Body of pancreas (tissue), 4 donors: Measurements from ENCODE around the gene LRFN4. TPM values are rescaled to one million over a fixed set of nuclear protein-coding genes. Genes with fewer than 3 reads are reported as not detected.
"Not testable (repeated sequence)": the region's sequence is repeated elsewhere in the genome, so short reads cannot be mapped to it uniquely, and the experiment has no call there.

Experiments
- ATAC-seq: fragments of 150-250 bp; one replicate; pipeline ENCODE4 v1.9.1; 2016
- DNase-seq, 4 donors: peaks; one replicate each; pipeline ENCODE4 v3.0.0-alpha.2; 2019
- H3K27ac ChIP-seq, 4 donors: fragments of 200-600 bp; sonication (generic); 1 replicate in 3 of 4; 2 replicates in 1 of 4; pipeline versions ENCODE4 v1.5.1 to v1.6.1; 2016 to 2019; ENCODE audit warnings: mild to moderate bottlenecking in 1 of 4, mixed read lengths in 1 of 4, moderate library complexity in 1 of 4
- H3K27me3 ChIP-seq, 2 donors: fragments of 200-600 bp; sonication (generic); one replicate each; pipeline ENCODE4 v1.6.0; 2016; ENCODE audit warnings: mild to moderate bottlenecking in 1 of 2
- H3K36me3 ChIP-seq, 2 donors: fragments of 200-600 bp; sonication (generic); replicated peaks in 1 of 2; 2 replicates each; pipeline ENCODE4 v1.5.1; 2016; ENCODE audit warnings: low read depth in 2 of 2; ENCODE audit not compliant: insufficient read depth in 1 of 2
- H3K4me1 ChIP-seq: fragments of 200-600 bp; sonication (generic); one replicate; pipeline ENCODE4 v1.6.0; 2016
- H3K4me3 ChIP-seq, 2 donors: fragments of 200-600 bp; sonication (generic); 1 replicate in 1 of 2; 2 replicates in 1 of 2; pipeline ENCODE4 v1.5.1; 2016 to 2019
- H3K9me3 ChIP-seq, 3 donors: fragments of 200-600 bp; sonication (generic); 1 replicate in 2 of 3; 2 replicates in 1 of 3; pipeline ENCODE4 v1.5.1; 2016
- POLR2A ChIP-seq, 3 donors: fragments of 450-650 bp; IDR thresholded peaks; one replicate each; pipeline ENCODE4 v1.6.1; 2016; ENCODE audit warnings: antibody characterized with exemption in 3 of 3, mild to moderate bottlenecking in 2 of 3
- WGBS, 2 donors: methylation state at CpG; one replicate each; pipeline ENCODE4 v1.1.5; 2017; 5-methylcytosine and 5-hydroxymethylcytosine counted together
- intact Hi-C: fragments of 100-400 bp; cut with DNase I; formaldehyde crosslinking; loops from one replicate; pipeline ENCODE4 v1.15.1; 2023
- total RNA-seq, 2 donors: library from RNA; depleted of rRNA; stranded (reverse); fragments of >200 nt; gene quantifications; one replicate each; pipeline ENCODE4 v1.1.0, GENCODE V29; 2016
- TF ChIP-seq, protein P1 (sequence below), 7 experiments: fragments of 450-650 bp in 4 of 7; fragments of 200-600 bp in 3 of 7; sonication (generic) in 3 of 7; IDR thresholded peaks; one replicate each; pipeline ENCODE4 v1.5.1; 2016 to 2019; ENCODE audit warnings: antibody characterized with exemption in 7 of 7

The LRFN4 gene
- total RNA-seq, 2 donors from 2014 or later: 2.3 to 3.0 TPM

DNA sequence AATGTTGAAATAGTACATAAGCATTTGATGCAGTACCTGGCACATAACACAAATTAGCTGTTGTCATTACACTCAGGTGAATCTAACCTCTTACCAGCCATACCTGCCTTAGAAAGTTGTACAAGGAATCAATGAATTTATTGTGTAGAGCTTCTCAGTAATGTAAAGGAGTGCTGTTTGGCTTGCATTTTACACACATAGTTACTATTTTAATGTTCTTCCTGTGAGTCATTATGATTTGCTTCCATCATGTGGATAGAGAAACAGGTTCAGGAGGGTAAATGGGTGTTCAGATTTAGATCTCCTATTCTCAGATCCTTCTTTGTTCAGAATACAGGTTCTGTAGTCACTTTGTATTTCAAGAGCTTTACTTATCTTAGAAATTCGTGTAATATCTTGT, 41.2 kb upstream of the LRFN4 start:
- no peaks in the 10 kb centered on the region for H3K27me3 ChIP-seq
- no peaks in the 10 kb centered on the region for H3K9me3 ChIP-seq
- H3K4me1 ChIP-seq: no peaks in the 10 kb centered on the region
- H3K36me3 ChIP-seq: no peaks in the 10 kb centered on the region
- 41 to 67% methylated on average over 1 of the region's 1 CpG for WGBS, 2 donors
- no peak for ATAC-seq
- no peak overlapping the region for H3K4me3 ChIP-seq
- intact Hi-C loops: no loop called here
- H3K27ac ChIP-seq: no peak overlapping the region
- TF ChIP-seq, protein P1, sequence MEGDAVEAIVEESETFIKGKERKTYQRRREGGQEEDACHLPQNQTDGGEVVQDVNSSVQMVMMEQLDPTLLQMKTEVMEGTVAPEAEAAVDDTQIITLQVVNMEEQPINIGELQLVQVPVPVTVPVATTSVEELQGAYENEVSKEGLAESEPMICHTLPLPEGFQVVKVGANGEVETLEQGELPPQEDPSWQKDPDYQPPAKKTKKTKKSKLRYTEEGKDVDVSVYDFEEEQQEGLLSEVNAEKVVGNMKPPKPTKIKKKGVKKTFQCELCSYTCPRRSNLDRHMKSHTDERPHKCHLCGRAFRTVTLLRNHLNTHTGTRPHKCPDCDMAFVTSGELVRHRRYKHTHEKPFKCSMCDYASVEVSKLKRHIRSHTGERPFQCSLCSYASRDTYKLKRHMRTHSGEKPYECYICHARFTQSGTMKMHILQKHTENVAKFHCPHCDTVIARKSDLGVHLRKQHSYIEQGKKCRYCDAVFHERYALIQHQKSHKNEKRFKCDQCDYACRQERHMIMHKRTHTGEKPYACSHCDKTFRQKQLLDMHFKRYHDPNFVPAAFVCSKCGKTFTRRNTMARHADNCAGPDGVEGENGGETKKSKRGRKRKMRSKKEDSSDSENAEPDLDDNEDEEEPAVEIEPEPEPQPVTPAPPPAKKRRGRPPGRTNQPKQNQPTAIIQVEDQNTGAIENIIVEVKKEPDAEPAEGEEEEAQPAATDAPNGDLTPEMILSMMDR (IDR thresholded peaks at IDR 0.05): no peak
- DNase-seq: no peak

DNA sequence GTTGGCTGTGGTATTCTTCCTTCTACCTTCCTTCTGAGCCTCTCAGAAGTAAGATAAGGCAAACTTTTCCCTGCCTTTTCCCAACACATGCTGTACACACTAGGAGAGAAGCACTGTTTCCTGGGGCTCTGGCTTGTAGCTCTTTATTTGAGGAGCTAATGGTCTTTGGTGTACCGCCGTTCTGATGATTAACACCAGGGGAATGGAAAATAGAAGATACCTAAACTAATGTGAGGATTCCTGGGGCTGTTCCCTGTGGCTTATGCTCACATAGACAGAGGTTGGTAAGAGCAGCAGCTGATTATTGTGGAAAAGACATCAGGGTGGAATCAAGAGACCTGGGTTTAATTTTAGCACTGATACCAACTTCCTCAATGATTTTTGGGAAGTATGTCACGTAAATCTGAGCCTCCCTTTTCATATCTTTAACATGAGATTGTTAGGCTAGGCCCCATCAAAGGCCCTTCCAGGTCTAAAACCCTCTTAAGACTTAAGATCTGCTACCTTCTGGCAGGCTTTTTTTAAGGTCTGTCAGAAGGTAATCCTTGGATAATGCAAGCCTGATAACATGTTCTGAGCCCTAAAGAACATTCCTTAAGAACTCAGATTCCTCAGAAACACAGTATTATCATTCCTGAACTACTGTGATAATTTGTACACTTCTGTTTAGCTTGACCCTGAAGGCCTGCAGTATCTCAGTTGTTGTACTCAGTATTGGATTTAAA, 38.5 kb upstream of the LRFN4 start:
- Histone ChIP-seq H3K27ac (no peak overlapping the region), H3K4me3 (no peak overlapping the region), H3K36me3 (no peaks in the 10 kb centered on the region), H3K27me3 (no peaks in the 10 kb centered on the region), H3K9me3 (no peaks in the 10 kb centered on the region), H3K4me1 (no peaks in the 10 kb centered on the region)
- ATAC-seq: no peak
- WGBS, 2 donors: 79 to 82% methylated on average over 3 of the region's 3 CpGs
- no peak for DNase-seq
- TF ChIP-seq POLR2A (IDR thresholded peaks at IDR 0.05): no peak
- TF ChIP-seq, protein P1 (IDR thresholded peaks at IDR 0.05): no peak
- intact Hi-C loops: no loop called here

DNA sequence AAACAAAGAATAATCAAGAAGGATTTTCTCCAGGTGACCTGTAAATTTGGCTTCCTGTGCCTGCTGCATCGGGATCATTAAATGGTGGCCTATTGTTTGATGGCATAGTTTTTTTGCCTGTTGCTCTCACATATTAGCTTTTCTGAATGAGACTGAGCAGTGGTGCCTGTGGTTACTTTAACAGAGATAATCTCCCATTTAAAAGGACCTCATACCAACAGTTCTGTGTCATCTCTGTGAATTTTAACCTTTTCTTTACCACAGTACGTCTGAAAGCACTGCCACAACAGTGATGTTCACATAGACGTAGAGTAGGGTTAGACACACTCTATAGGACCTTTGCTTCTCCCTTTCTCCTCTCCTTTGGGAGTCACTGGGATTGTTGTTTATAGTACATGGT, 36.5 kb upstream of the LRFN4 start:
- no peak overlapping the region for H3K27ac ChIP-seq
- no peak overlapping the region for H3K4me3 ChIP-seq
- DNase-seq (no peak), ATAC-seq (no peak)
- intact Hi-C loops: no loop called here
- no peaks in the 10 kb centered on the region for H3K9me3 ChIP-seq
- 77 to 82% methylated on average over 3 of the region's 3 CpGs for WGBS, 2 donors
- TF ChIP-seq, protein P1 (IDR thresholded peaks at IDR 0.05): no peak
- no peak for TF ChIP-seq POLR2A (IDR thresholded peaks at IDR 0.05)
- H3K36me3 ChIP-seq: no peaks in the 10 kb centered on the region
- no peaks in the 10 kb centered on the region for H3K27me3 ChIP-seq
- no peaks in the 10 kb centered on the region for H3K4me1 ChIP-seq

- no peak for DNase-seq
- TF ChIP-seq, protein P1 (IDR thresholded peaks at IDR 0.05): no peak
- no peak for TF ChIP-seq POLR2A (IDR thresholded peaks at IDR 0.05)
- no peak overlapping the region for H3K27ac ChIP-seq
- H3K4me1 ChIP-seq: no peaks in the 10 kb centered on the region
- no peaks in the 10 kb centered on the region for H3K9me3 ChIP-seq
- H3K36me3 ChIP-seq: no peaks in the 10 kb centered on the region
- no peak overlapping the region for H3K4me3 ChIP-seq
- no peak for ATAC-seq
- intact Hi-C loops: no loop called here
- 73 to 79% methylated on average over 3 of the region's 3 CpGs for WGBS, 2 donors
- H3K27me3 ChIP-seq: no peaks in the 10 kb centered on the region
Measured at GRCh38 chr11:66820901-66821300, 36.0 kb upstream of the LRFN4 start.

- 98% methylated on average over 4 of the region's 4 CpGs for WGBS, 2 donors
- Histone ChIP-seq H3K9me3 (no peaks in the 10 kb centered on the region), H3K36me3 (no peaks in the 10 kb centered on the region), H3K4me1 (no peaks in the 10 kb centered on the region), H3K4me3 (no peak overlapping the region), H3K27ac (no peak overlapping the region), H3K27me3 (no peaks in the 10 kb centered on the region)
- DNase-seq (no peak), ATAC-seq (no peak)
- TF ChIP-seq, protein P1 (IDR thresholded peaks at IDR 0.05): no peak
- TF ChIP-seq POLR2A (IDR thresholded peaks at IDR 0.05): no peak
- intact Hi-C loops: no loop called here
Measured at GRCh38 chr11:66823700-66824099, 33.2 kb upstream of the LRFN4 start.

GRCh38 chr11:66824573-66824972, 32.3 kb upstream of the LRFN4 start:
- WGBS, 2 donors: 80 to 100% methylated on average over 1 to 3 of the region's 4 CpGs
- H3K4me1 ChIP-seq, H3K36me3 ChIP-seq, H3K27me3 ChIP-seq, ATAC-seq, H3K4me3 ChIP-seq, H3K9me3 ChIP-seq, DNase-seq, H3K27ac ChIP-seq, intact Hi-C loops: not testable (repeated sequence)
